ENCODE data around the gene CYFIP1. TPM values are rescaled to one million over a fixed set of nuclear protein-coding genes. Genes with fewer than 3 reads are reported as not detected.

CYFIP1 gene
- total RNA-seq, 1 experiment from 2014 or later = 79.2 TPM

DNA sequence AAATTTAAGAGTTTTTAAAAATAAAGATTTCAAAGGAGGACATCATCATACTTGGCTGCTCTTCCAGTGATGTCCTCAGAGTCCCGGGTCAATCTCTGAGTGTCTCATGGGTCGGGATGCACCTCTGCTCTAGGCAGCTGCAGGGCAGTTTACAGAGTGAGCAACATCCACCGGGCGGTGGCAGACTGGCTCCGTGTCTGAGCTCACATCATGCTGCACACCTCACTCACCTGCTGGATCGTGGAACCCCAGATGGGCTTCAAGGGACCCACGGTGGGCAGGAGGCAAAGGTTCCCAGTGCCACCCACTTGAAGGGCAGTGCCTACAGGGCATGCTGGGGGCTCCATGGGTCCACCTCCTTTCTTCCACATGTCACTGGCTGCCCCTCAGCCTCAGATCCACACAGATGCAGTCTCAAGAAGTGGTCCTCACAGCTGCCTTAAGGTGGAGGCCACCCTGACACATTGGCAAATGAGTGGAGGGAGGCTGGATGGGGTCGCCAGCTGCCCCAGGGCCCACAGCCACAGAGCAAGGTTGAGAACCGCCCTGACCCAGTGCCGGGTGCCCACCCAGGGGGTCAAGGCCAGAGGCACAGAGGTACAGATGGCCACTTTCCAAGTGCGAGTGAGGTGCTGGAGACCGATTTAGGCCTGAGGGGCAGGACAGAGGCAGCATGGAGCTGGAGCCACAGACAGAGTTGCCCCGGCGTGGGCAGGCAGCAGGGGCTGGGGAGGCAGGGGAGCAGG is 25.2 kb downstream of the CYFIP1 start (continued):
- TF ChIP-seq, protein P1, sequence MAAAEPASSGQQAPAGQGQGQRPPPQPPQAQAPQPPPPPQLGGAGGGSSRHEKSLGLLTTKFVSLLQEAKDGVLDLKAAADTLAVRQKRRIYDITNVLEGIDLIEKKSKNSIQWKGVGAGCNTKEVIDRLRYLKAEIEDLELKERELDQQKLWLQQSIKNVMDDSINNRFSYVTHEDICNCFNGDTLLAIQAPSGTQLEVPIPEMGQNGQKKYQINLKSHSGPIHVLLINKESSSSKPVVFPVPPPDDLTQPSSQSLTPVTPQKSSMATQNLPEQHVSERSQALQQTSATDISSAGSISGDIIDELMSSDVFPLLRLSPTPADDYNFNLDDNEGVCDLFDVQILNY (CRISPR knock-in tag; IDR thresholded peaks at IDR 0.05) = no peak
- TF ChIP-seq FOXK1 (CRISPR knock-in tag; IDR thresholded peaks at IDR 0.05) (no peak), SMAD3 (CRISPR knock-in tag; IDR thresholded peaks at IDR 0.05; ENCODE audit: borderline replicate concordance) (no peak), ZNF396 (CRISPR knock-in tag; IDR thresholded peaks at IDR 0.05; ENCODE audit: borderline replicate concordance) (no peak), TEAD4 (CRISPR knock-in tag; IDR thresholded peaks at IDR 0.05) (no peak), TCF7 (CRISPR knock-in tag; IDR thresholded peaks at IDR 0.05; ENCODE audit: low read depth) (no peak)

DNA sequence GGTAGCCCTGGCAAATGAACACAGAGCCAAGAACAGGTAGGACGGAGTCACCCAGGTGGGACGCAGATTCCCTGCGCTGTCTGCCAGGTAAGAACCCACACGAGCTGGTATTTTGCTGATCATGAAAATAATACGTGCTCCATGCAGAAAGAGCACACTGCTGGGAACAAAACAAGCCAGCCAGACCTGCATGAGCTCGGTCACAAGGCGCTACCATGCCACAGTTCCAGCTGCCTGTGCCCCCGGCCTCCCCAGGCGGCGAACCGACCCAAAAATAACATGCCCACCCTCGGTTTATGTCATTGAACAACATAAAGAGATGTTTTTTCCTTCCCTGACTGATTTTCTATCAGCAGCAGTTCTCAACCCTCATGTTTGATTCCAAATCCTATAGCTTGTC is 25.8 kb downstream of the CYFIP1 start:
- Mint-ChIP-seq H3K4me1 (peaks cover 30% of the 10 kb centered on the region), H3K27ac (no peak overlapping the region), H3K4me3 (no peak overlapping the region), H3K36me3 (no peaks in the 10 kb centered on the region), H3K27me3 (ENCODE audit: low read depth) (peaks cover 55% of the 10 kb centered on the region), H3K9me3 (no peaks in the 10 kb centered on the region)
- DNase-seq (ENCODE audit: low spot score) (no peak), ATAC-seq (no peak)
- POLR2A ChIA-PET = no interaction called here
- CTCF ChIA-PET = no interaction called here
- TF ChIP-seq MYBL2 (CRISPR knock-in tag; IDR thresholded peaks at IDR 0.05) (no peak), NR1H2 (CRISPR knock-in tag; IDR thresholded peaks at IDR 0.05) (no peak), SP1 (CRISPR knock-in tag; conservative IDR thresholded peaks at IDR 0.05) (no peak), NR2C2 (CRISPR knock-in tag; IDR thresholded peaks at IDR 0.05) (no peak), SMAD4 (CRISPR knock-in tag; IDR thresholded peaks at IDR 0.05) (no peak), CREB1 (CRISPR knock-in tag; IDR thresholded peaks at IDR 0.05) (no peak), OVOL2 (CRISPR knock-in tag; IDR thresholded peaks at IDR 0.05; ENCODE audit: borderline replicate concordance) (no peak), TEAD1 (CRISPR knock-in tag; IDR thresholded peaks at IDR 0.05) (no peak), RORB (CRISPR knock-in tag; IDR thresholded peaks at IDR 0.05) (no peak)
- TF ChIP-seq, protein P2, sequence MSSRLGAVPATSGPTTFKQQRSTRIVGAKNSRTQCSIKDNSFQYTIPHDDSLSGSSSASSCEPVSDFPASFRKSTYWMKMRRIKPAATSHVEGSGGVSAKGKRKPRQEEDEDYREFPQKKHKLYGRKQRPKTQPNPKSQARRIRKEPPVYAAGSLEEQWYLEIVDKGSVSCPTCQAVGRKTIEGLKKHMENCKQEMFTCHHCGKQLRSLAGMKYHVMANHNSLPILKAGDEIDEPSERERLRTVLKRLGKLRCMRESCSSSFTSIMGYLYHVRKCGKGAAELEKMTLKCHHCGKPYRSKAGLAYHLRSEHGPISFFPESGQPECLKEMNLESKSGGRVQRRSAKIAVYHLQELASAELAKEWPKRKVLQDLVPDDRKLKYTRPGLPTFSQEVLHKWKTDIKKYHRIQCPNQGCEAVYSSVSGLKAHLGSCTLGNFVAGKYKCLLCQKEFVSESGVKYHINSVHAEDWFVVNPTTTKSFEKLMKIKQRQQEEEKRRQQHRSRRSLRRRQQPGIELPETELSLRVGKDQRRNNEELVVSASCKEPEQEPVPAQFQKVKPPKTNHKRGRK (CRISPR knock-in tag; IDR thresholded peaks at IDR 0.05; ENCODE audit: borderline replicate concordance) = no peak
- TF ChIP-seq, protein P3, sequence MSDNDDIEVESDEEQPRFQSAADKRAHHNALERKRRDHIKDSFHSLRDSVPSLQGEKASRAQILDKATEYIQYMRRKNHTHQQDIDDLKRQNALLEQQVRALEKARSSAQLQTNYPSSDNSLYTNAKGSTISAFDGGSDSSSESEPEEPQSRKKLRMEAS (CRISPR knock-in tag; IDR thresholded peaks at IDR 0.05) = no peak
- TF ChIP-seq, protein P4, sequence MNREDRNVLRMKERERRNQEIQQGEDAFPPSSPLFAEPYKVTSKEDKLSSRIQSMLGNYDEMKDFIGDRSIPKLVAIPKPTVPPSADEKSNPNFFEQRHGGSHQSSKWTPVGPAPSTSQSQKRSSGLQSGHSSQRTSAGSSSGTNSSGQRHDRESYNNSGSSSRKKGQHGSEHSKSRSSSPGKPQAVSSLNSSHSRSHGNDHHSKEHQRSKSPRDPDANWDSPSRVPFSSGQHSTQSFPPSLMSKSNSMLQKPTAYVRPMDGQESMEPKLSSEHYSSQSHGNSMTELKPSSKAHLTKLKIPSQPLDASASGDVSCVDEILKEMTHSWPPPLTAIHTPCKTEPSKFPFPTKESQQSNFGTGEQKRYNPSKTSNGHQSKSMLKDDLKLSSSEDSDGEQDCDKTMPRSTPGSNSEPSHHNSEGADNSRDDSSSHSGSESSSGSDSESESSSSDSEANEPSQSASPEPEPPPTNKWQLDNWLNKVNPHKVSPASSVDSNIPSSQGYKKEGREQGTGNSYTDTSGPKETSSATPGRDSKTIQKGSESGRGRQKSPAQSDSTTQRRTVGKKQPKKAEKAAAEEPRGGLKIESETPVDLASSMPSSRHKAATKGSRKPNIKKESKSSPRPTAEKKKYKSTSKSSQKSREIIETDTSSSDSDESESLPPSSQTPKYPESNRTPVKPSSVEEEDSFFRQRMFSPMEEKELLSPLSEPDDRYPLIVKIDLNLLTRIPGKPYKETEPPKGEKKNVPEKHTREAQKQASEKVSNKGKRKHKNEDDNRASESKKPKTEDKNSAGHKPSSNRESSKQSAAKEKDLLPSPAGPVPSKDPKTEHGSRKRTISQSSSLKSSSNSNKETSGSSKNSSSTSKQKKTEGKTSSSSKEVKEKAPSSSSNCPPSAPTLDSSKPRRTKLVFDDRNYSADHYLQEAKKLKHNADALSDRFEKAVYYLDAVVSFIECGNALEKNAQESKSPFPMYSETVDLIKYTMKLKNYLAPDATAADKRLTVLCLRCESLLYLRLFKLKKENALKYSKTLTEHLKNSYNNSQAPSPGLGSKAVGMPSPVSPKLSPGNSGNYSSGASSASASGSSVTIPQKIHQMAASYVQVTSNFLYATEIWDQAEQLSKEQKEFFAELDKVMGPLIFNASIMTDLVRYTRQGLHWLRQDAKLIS (CRISPR knock-in tag; IDR thresholded peaks at IDR 0.05; ENCODE audit: borderline replicate concordance) = no peak
- TF ChIP-seq, protein P5, sequence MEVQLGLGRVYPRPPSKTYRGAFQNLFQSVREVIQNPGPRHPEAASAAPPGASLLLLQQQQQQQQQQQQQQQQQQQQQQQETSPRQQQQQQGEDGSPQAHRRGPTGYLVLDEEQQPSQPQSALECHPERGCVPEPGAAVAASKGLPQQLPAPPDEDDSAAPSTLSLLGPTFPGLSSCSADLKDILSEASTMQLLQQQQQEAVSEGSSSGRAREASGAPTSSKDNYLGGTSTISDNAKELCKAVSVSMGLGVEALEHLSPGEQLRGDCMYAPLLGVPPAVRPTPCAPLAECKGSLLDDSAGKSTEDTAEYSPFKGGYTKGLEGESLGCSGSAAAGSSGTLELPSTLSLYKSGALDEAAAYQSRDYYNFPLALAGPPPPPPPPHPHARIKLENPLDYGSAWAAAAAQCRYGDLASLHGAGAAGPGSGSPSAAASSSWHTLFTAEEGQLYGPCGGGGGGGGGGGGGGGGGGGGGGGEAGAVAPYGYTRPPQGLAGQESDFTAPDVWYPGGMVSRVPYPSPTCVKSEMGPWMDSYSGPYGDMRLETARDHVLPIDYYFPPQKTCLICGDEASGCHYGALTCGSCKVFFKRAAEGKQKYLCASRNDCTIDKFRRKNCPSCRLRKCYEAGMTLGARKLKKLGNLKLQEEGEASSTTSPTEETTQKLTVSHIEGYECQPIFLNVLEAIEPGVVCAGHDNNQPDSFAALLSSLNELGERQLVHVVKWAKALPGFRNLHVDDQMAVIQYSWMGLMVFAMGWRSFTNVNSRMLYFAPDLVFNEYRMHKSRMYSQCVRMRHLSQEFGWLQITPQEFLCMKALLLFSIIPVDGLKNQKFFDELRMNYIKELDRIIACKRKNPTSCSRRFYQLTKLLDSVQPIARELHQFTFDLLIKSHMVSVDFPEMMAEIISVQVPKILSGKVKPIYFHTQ (CRISPR knock-in tag; IDR thresholded peaks at IDR 0.05) = no peak
- TF ChIP-seq, protein P6, sequence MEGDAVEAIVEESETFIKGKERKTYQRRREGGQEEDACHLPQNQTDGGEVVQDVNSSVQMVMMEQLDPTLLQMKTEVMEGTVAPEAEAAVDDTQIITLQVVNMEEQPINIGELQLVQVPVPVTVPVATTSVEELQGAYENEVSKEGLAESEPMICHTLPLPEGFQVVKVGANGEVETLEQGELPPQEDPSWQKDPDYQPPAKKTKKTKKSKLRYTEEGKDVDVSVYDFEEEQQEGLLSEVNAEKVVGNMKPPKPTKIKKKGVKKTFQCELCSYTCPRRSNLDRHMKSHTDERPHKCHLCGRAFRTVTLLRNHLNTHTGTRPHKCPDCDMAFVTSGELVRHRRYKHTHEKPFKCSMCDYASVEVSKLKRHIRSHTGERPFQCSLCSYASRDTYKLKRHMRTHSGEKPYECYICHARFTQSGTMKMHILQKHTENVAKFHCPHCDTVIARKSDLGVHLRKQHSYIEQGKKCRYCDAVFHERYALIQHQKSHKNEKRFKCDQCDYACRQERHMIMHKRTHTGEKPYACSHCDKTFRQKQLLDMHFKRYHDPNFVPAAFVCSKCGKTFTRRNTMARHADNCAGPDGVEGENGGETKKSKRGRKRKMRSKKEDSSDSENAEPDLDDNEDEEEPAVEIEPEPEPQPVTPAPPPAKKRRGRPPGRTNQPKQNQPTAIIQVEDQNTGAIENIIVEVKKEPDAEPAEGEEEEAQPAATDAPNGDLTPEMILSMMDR (IDR thresholded peaks at IDR 0.05) = no peak
- TF ChIP-seq, protein P7, sequence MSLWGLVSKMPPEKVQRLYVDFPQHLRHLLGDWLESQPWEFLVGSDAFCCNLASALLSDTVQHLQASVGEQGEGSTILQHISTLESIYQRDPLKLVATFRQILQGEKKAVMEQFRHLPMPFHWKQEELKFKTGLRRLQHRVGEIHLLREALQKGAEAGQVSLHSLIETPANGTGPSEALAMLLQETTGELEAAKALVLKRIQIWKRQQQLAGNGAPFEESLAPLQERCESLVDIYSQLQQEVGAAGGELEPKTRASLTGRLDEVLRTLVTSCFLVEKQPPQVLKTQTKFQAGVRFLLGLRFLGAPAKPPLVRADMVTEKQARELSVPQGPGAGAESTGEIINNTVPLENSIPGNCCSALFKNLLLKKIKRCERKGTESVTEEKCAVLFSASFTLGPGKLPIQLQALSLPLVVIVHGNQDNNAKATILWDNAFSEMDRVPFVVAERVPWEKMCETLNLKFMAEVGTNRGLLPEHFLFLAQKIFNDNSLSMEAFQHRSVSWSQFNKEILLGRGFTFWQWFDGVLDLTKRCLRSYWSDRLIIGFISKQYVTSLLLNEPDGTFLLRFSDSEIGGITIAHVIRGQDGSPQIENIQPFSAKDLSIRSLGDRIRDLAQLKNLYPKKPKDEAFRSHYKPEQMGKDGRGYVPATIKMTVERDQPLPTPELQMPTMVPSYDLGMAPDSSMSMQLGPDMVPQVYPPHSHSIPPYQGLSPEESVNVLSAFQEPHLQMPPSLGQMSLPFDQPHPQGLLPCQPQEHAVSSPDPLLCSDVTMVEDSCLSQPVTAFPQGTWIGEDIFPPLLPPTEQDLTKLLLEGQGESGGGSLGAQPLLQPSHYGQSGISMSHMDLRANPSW (CRISPR knock-in tag; conservative IDR thresholded peaks at IDR 0.05; ENCODE audit: low read depth) = no peak

Measured in WTC11 (cell line).